Mesenchymal stem cell (in vitro differentiated cells and primary cell): ENCODE results near the gene CYB5R3.
A peak's percentile ranks its signal among the peaks of the same experiment; 100 is the strongest.

Experiments used
- DNase-seq: peaks from one replicate; pipeline ENCODE4 v3.0.0-alpha.2; 2013
- H2AFZ ChIP-seq: one replicate; pipeline ENCODE4 v1.6.1; 2013; ENCODE audit warnings: low read depth, mild to moderate bottlenecking, control low read depth, inconsistent platforms, low read length, moderate library complexity
- H2AK5ac ChIP-seq: 2 replicates; pipeline ENCODE4 v1.6.1; 2013; ENCODE audit warnings: low read length, moderate library complexity, mild to moderate bottlenecking, inconsistent platforms; ENCODE audit not compliant: severe bottlenecking
- H2BK120ac ChIP-seq: one replicate; pipeline ENCODE4 v1.6.1; 2013; ENCODE audit warnings: low read depth, mild to moderate bottlenecking, inconsistent platforms, low read length, moderate library complexity
- H2BK12ac ChIP-seq, 2 experiments: one replicate each; pipeline ENCODE4 v1.6.1; 2013; ENCODE audit warnings: inconsistent platforms in 2 of 2, low read length in 2 of 2, mild to moderate bottlenecking in 2 of 2, moderate library complexity in 2 of 2, control low read depth in 1 of 2
- H2BK15ac ChIP-seq: one replicate; pipeline ENCODE4 v1.6.1; 2013; ENCODE audit warnings: mild to moderate bottlenecking, low read depth, inconsistent platforms; ENCODE audit not compliant: poor library complexity, severe bottlenecking
- H2BK5ac ChIP-seq: 2 replicates; pipeline ENCODE4 v1.6.1; 2013; ENCODE audit warnings: low read depth, mild to moderate bottlenecking, low read length, control low read depth, inconsistent platforms; ENCODE audit not compliant: poor library complexity, severe bottlenecking
- H3K14ac ChIP-seq, 2 experiments: one replicate each; pipeline ENCODE4 v1.6.1; 2013; ENCODE audit warnings: inconsistent platforms in 2 of 2, low read length in 2 of 2, control low read depth in 1 of 2, mild to moderate bottlenecking in 1 of 2, moderate library complexity in 1 of 2
- H3K18ac ChIP-seq, 2 experiments: one replicate each; pipeline ENCODE4 v1.6.1; 2013; ENCODE audit warnings: inconsistent platforms in 2 of 2, low read length in 2 of 2, control low read depth in 1 of 2, low read depth in 1 of 2, mild to moderate bottlenecking in 1 of 2
- H3K23ac ChIP-seq, 2 experiments: one replicate each; pipeline ENCODE4 v1.6.1; 2013; ENCODE audit warnings: inconsistent platforms in 2 of 2, low read length in 2 of 2, mild to moderate bottlenecking in 2 of 2, moderate library complexity in 2 of 2, control low read depth in 1 of 2
- H3K27ac ChIP-seq: 2 replicates; pipeline ENCODE4 v1.5.1; 2013; ENCODE audit warnings: mild to moderate bottlenecking, moderate library complexity, low read length, control low read depth, inconsistent platforms; ENCODE audit not compliant: poor library complexity, severe bottlenecking
- H3K27me3 ChIP-seq, 2 experiments: 2 replicates each; pipeline versions ENCODE4 v1.6.1 to v1.7.0; 2013; ENCODE audit warnings: low read length in 2 of 2, mild to moderate bottlenecking in 2 of 2, moderate library complexity in 2 of 2, control low read depth in 1 of 2, inconsistent platforms in 1 of 2; ENCODE audit not compliant: control insufficient read depth in 1 of 2, insufficient read depth in 1 of 2
- H3K36me3 ChIP-seq, 2 experiments: 2 replicates each; pipeline versions ENCODE4 v1.6.1 to v1.7.0; 2013; ENCODE audit warnings: low read length in 2 of 2, control low read depth in 1 of 2, inconsistent platforms in 1 of 2, low read depth in 1 of 2, mild to moderate bottlenecking in 1 of 2; ENCODE audit not compliant: insufficient read depth in 2 of 2, control insufficient read depth in 1 of 2
- H3K4ac ChIP-seq, 2 experiments: one replicate each; pipeline ENCODE4 v1.6.1; 2013; ENCODE audit warnings: inconsistent platforms in 2 of 2, low read length in 2 of 2, mild to moderate bottlenecking in 2 of 2, moderate library complexity in 2 of 2, control low read depth in 1 of 2, low read depth in 1 of 2
- H3K4me1 ChIP-seq: 2 replicates; pipeline ENCODE4 v1.6.1; 2013; ENCODE audit warnings: low read depth, low read length, control low read depth; ENCODE audit not compliant: control insufficient read depth, insufficient read depth
- H3K4me2 ChIP-seq: 2 replicates; pipeline ENCODE4 v1.6.1; 2013; ENCODE audit warnings: low read length, mild to moderate bottlenecking, inconsistent platforms; ENCODE audit not compliant: poor library complexity, severe bottlenecking
- H3K4me3 ChIP-seq, 2 experiments: 2 replicates each; pipeline versions ENCODE4 v1.5.1 to v1.7.0; 2013; ENCODE audit warnings: low read length in 2 of 2, mild to moderate bottlenecking in 2 of 2, control low read depth in 1 of 2, low read depth in 1 of 2; ENCODE audit not compliant: insufficient read depth in 1 of 2
- H3K79me1 ChIP-seq: replicated peaks from 2 replicates; pipeline ENCODE4 v1.6.1; 2013; ENCODE audit warnings: mild to moderate bottlenecking, control low read depth, low read length, inconsistent platforms; ENCODE audit not compliant: poor library complexity, severe bottlenecking
- H3K9ac ChIP-seq: 2 replicates; pipeline ENCODE4 v1.7.0; 2013; ENCODE audit warnings: mild to moderate bottlenecking, low read length, moderate library complexity
- H3K9me3 ChIP-seq: 2 replicates; pipeline ENCODE4 v1.7.0; 2013; ENCODE audit warnings: mild to moderate bottlenecking, low read length; ENCODE audit not compliant: control insufficient read depth
- H4K8ac ChIP-seq: one replicate; pipeline ENCODE4 v1.6.1; 2013; ENCODE audit warnings: inconsistent platforms, mild to moderate bottlenecking, low read length, moderate library complexity
- H4K91ac ChIP-seq: one replicate; pipeline ENCODE4 v1.6.1; 2013; ENCODE audit warnings: mild to moderate bottlenecking, low read length, inconsistent platforms
- WGBS: methylation state at CpG from one replicate; pipeline ENCODE4 v1.1.7; 2013; ENCODE audit warnings: mixed read lengths; 5-methylcytosine and 5-hydroxymethylcytosine counted together

Gene CYB5R3

DNA sequence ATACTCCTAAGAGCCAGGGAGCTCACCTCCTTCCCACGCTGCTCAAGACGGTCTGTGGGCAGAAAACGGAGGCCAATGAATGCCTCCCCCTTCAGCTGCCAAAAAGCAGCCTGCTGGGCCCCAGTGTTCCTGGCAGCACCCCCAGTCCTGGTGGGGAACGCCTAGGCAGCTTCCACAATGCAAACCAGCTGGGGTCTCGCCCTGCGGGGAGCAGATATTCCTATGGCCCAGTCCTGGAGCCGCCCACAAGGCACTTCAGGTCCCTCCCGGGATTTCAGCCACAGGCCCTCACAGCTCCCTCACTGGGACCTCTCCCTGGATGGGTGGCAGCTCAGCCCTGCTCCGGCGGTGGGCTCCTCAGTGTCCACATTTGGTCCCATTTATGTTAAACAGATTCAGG, 42.2 kb upstream of the CYB5R3 start:
- Histone ChIP-seq H3K18ac (no peak overlapping the region), H3K27ac (no peak overlapping the region), H3K4me1 (peaks cover 31% of the 10 kb centered on the region), H2BK5ac (no peak overlapping the region), H3K9me3 (no peaks in the 10 kb centered on the region), H2BK120ac (no peak overlapping the region), H3K27me3 (no peaks in the 10 kb centered on the region), H3K36me3 (peaks cover 42 to 58% of the 10 kb centered on the region in 2 experiments), H2AK5ac (peak overlapping the region; percentile 39), H3K4ac (no peak overlapping the region), H3K23ac (no peak overlapping the region), H2AFZ (no peak overlapping the region), H2BK15ac (no peak overlapping the region), H3K9ac (peak overlapping the region; percentile 45), H3K14ac (no peak overlapping the region), H2BK12ac (peak overlapping the region in 1 of 2 experiments; percentile 15), H4K8ac (no peak overlapping the region), H3K4me2 (no peak overlapping the region), H4K91ac (no peak overlapping the region), H3K4me3 (no peak overlapping the region), H3K79me1 (peaks cover 19% of the 10 kb centered on the region)
- DNase-seq: no peak
- 85% methylated on average over 10 of the region's 10 CpGs for WGBS

DNA sequence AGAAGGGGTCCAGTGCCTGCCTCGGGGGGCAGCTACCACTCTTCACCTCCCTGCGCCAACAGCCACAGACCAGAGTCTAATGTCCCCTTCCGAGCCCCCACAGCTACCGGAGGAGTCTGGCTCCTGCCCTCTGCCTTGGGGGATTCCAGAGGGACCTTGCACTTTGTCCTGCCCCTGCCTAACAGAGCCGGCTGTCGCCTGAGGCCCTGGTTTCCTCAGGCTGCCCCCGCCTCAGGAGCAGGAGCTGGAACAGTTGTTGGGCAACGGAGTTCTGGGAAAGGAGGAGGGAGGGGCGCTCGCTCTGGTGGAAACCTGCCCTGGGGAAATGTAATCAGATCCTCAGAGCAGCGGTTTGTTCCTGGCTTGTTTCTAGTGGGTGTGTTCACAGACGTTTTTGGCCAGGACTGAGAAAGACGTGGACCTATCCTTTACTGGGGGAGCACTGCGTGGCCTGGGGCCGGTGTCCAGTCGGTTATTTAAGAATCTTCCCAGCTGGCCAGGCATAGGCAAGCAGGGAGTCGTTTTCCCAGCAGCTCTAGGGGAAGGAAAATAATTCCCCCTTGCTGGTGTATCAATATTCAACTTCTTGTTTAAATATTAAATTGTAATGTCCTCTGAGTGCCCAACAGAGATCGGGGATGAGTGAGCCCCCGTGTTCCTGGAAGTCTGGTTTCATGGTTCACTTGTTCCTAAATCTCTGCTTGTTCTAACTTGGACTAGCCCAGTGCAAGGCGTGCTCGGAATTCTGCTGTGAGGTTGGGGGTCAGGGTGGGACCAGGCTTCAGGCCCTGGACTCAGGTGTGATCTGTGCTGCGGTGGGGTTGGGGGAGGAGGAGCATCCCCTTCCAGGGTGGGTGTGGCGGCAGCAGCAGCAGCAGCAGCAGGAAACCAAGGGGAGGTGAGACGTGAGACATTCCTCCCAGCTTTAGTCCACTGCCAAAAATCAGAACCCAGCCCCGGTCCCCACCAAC, 39.3 kb upstream of the CYB5R3 start:
- peak overlapping the region; percentile 95 for H2AK5ac ChIP-seq
- H2BK15ac ChIP-seq: peak overlapping the region; percentile 99
- no peaks in the 10 kb centered on the region for H3K9me3 ChIP-seq
- H3K4me2 ChIP-seq: peak overlapping the region; percentile 53
- peak; percentile 96 for DNase-seq
- peak overlapping the region; percentile 91 for H2BK5ac ChIP-seq
- H3K14ac ChIP-seq: peak overlapping the region in 1 of 2 experiments; percentile 98
- no peak overlapping the region for H3K23ac ChIP-seq
- peak overlapping the region; percentile 39 for H2BK120ac ChIP-seq
- peak overlapping the region; percentile 94 for H4K8ac ChIP-seq
- peak overlapping the region; percentile 95 for H4K91ac ChIP-seq
- peak overlapping the region; percentile 88 to 97 for H3K18ac ChIP-seq
- no peaks in the 10 kb centered on the region for H3K27me3 ChIP-seq
- H3K27ac ChIP-seq: peak overlapping the region; percentile 97
- peak overlapping the region; percentile 20 to 37 for H3K4me3 ChIP-seq
- 34% methylated on average over 24 of the region's 25 CpGs for WGBS
- H3K4me1 ChIP-seq: peaks cover 44% of the 10 kb centered on the region
- peaks cover 22 to 42% of the 10 kb centered on the region in 2 experiments for H3K36me3 ChIP-seq
- H3K79me1 ChIP-seq: peaks cover 18% of the 10 kb centered on the region
- H2AFZ ChIP-seq: peak overlapping the region; percentile 81
- peak overlapping the region; percentile 89 for H3K9ac ChIP-seq
- peak overlapping the region; percentile 69 to 100 for H2BK12ac ChIP-seq
- peak overlapping the region; percentile 71 to 92 for H3K4ac ChIP-seq

GRCh38 chr22:42686756-42687491, 37.7 kb upstream of the CYB5R3 start:
- H2BK120ac ChIP-seq: peak overlapping the region; percentile 29
- no peak overlapping the region for H3K4me2 ChIP-seq
- no peak for DNase-seq
- peaks cover 7 to 28% of the 10 kb centered on the region in 2 experiments for H3K36me3 ChIP-seq
- H2AFZ ChIP-seq: no peak overlapping the region
- H3K4me3 ChIP-seq: no peak overlapping the region
- H3K79me1 ChIP-seq: peaks cover 13% of the 10 kb centered on the region
- no peak overlapping the region for H3K23ac ChIP-seq
- H2BK15ac ChIP-seq: peak overlapping the region; percentile 8
- H3K4ac ChIP-seq: peak overlapping the region; percentile 27 to 81
- H3K27ac ChIP-seq: peak overlapping the region; percentile 97
- peak overlapping the region; percentile 57 for H3K9ac ChIP-seq
- peak overlapping the region in 1 of 2 experiments; percentile 84 for H3K14ac ChIP-seq
- peak overlapping the region; percentile 4 for H4K8ac ChIP-seq
- H3K27me3 ChIP-seq: no peaks in the 10 kb centered on the region
- H2BK5ac ChIP-seq: peak overlapping the region; percentile 38
- H2BK12ac ChIP-seq: peak overlapping the region; percentile 69 to 98
- WGBS: 96% methylated on average over 14 of the region's 14 CpGs
- H3K4me1 ChIP-seq: peaks cover 46% of the 10 kb centered on the region
- peak overlapping the region; percentile 65 to 69 for H3K18ac ChIP-seq
- peak overlapping the region; percentile 72 for H4K91ac ChIP-seq
- H2AK5ac ChIP-seq: peak overlapping the region; percentile 95
- H3K9me3 ChIP-seq: no peaks in the 10 kb centered on the region
